Endodermal cell (in vitro differentiated cells): ENCODE data around the gene PRUNE2. TPM values are rescaled to one million over a fixed set of nuclear protein-coding genes. Genes with fewer than 3 reads are reported as not detected.

Experiments
- DNase-seq: peaks from one replicate; pipeline ENCODE4 v3.0.0-alpha.2; 2017
- H3K27ac ChIP-seq: 2 replicates; pipeline ENCODE4 v1.5.1; 2013; ENCODE audit warnings: mild to moderate bottlenecking, low read depth, low read length, moderate library complexity
- H3K27me3 ChIP-seq: 2 replicates; pipeline ENCODE4 v1.6.1; 2013; ENCODE audit warnings: mild to moderate bottlenecking, low read length, moderate library complexity; ENCODE audit not compliant: insufficient read depth, control insufficient read depth, poor library complexity, severe bottlenecking
- H3K36me3 ChIP-seq: 2 replicates; pipeline ENCODE4 v1.7.0; 2013; ENCODE audit warnings: mild to moderate bottlenecking, low read length, moderate library complexity; ENCODE audit not compliant: control insufficient read depth, insufficient read depth
- H3K4me1 ChIP-seq: one replicate; pipeline ENCODE4 v1.7.0; 2013; ENCODE audit warnings: low read length; ENCODE audit not compliant: control insufficient read depth, insufficient read depth
- H3K4me3 ChIP-seq: 2 replicates; pipeline ENCODE4 v1.5.1; 2013; ENCODE audit warnings: mild to moderate bottlenecking, low read length, moderate library complexity
- H3K9ac ChIP-seq: 2 replicates; pipeline ENCODE4 v1.6.1; 2013; ENCODE audit warnings: mild to moderate bottlenecking, low read length, moderate library complexity; ENCODE audit not compliant: poor library complexity, severe bottlenecking; ENCODE audit errors: extremely low read depth
- H3K9me3 ChIP-seq: 2 replicates; pipeline ENCODE4 v1.6.1; 2013; ENCODE audit warnings: mild to moderate bottlenecking, low read length, moderate library complexity; ENCODE audit not compliant: control insufficient read depth
- H3K27ac Mint-ChIP-seq: 2 replicates; pipeline ENCODE4 v1.8.0; 2020; ENCODE audit warnings: mixed read lengths
- H3K27me3 Mint-ChIP-seq: 2 replicates; pipeline ENCODE4 v1.8.0; 2021; ENCODE audit warnings: mild to moderate bottlenecking, mixed read lengths; ENCODE audit not compliant: insufficient read depth
- H3K36me3 Mint-ChIP-seq: 2 replicates; pipeline ENCODE4 v1.8.0; 2020; ENCODE audit warnings: low read depth, mixed read lengths
- H3K4me1 Mint-ChIP-seq: 2 replicates; pipeline ENCODE4 v1.8.0; 2020; ENCODE audit warnings: mixed read lengths
- H3K4me3 Mint-ChIP-seq: 2 replicates; pipeline ENCODE4 v1.8.0; 2020; ENCODE audit warnings: mild to moderate bottlenecking, moderate library complexity, mixed read lengths
- H3K9me3 Mint-ChIP-seq: 2 replicates; pipeline ENCODE4 v1.8.0; 2020; ENCODE audit warnings: mild to moderate bottlenecking, mixed read lengths
- WGBS, 2 experiments: methylation state at CpG; one replicate each; pipeline versions ENCODE4 v1.1.5 to v1.1.7; 2013; ENCODE audit warnings: missing lambda C conversion rate in 2 of 2, mixed read lengths in 1 of 2; ENCODE audit not compliant: insufficient coverage in 1 of 2, insufficient read length in 1 of 2; 5-methylcytosine and 5-hydroxymethylcytosine counted together
- total RNA-seq, 2 donors: library from RNA; stranded (reverse); fragmentation: NEBNext Ultra II Directional in 1 of 2; extraction: Animal tissue kit (Norgen Biotek cat#: 25700) in 1 of 2; gene quantifications; 2 replicates in 1 of 2; 3 replicates in 1 of 2; pipeline ENCODE4 v1.2.1, GENCODE V29; 2021
- TF ChIP-seq, protein P1 (sequence below): fragments of 200-600 bp; sonication (generic); conservative IDR thresholded peaks from 2 replicates; pipeline ENCODE4 v1.5.0; 2021; ENCODE audit warnings: antibody characterized with exemption, mild to moderate bottlenecking

The PRUNE2 gene
- total RNA-seq, 2 donors from 2014 or later: 4.1 to 6.8 TPM

DNA sequence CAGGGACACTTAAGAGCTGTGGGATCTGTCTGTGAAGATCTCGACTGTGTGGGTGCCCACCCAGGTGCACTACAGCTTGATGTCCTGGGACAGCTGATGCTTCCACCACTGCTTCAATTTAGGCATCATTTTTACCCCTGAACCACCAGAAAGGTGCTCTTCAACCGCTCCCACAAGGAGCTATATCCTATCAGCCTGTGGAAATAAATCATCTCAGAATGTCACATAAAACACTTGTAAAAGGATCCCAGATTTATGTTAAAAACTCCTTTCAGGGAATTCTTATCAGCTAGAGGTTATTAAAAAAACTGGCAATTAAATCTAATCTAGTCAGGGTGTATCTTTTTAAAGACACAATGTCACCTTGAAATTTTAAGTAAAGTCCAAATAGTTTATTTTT is 224.4 kb downstream of the PRUNE2 start:
- peaks cover 4% of the 10 kb centered on the region for H3K4me1 Mint-ChIP-seq
- Histone ChIP-seq H3K4me1 (no peaks in the 10 kb centered on the region), H3K9me3 (no peaks in the 10 kb centered on the region), H3K4me3 (no peak overlapping the region), H3K27me3 (no peaks in the 10 kb centered on the region), H3K27ac (no peak overlapping the region), H3K9ac (no peak overlapping the region), H3K36me3 (no peaks in the 10 kb centered on the region)
- TF ChIP-seq, protein P1, sequence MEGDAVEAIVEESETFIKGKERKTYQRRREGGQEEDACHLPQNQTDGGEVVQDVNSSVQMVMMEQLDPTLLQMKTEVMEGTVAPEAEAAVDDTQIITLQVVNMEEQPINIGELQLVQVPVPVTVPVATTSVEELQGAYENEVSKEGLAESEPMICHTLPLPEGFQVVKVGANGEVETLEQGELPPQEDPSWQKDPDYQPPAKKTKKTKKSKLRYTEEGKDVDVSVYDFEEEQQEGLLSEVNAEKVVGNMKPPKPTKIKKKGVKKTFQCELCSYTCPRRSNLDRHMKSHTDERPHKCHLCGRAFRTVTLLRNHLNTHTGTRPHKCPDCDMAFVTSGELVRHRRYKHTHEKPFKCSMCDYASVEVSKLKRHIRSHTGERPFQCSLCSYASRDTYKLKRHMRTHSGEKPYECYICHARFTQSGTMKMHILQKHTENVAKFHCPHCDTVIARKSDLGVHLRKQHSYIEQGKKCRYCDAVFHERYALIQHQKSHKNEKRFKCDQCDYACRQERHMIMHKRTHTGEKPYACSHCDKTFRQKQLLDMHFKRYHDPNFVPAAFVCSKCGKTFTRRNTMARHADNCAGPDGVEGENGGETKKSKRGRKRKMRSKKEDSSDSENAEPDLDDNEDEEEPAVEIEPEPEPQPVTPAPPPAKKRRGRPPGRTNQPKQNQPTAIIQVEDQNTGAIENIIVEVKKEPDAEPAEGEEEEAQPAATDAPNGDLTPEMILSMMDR: no peak
- no peaks in the 10 kb centered on the region for H3K36me3 Mint-ChIP-seq
- no peak overlapping the region for H3K27ac Mint-ChIP-seq
- H3K4me3 Mint-ChIP-seq: no peak overlapping the region
- DNase-seq: no peak
- peaks cover 9% of the 10 kb centered on the region for H3K9me3 Mint-ChIP-seq
- WGBS, 2 experiments: 93 to 100% methylated on average over 1 to 2 of the region's 2 CpGs
- H3K27me3 Mint-ChIP-seq: no peaks in the 10 kb centered on the region

DNA sequence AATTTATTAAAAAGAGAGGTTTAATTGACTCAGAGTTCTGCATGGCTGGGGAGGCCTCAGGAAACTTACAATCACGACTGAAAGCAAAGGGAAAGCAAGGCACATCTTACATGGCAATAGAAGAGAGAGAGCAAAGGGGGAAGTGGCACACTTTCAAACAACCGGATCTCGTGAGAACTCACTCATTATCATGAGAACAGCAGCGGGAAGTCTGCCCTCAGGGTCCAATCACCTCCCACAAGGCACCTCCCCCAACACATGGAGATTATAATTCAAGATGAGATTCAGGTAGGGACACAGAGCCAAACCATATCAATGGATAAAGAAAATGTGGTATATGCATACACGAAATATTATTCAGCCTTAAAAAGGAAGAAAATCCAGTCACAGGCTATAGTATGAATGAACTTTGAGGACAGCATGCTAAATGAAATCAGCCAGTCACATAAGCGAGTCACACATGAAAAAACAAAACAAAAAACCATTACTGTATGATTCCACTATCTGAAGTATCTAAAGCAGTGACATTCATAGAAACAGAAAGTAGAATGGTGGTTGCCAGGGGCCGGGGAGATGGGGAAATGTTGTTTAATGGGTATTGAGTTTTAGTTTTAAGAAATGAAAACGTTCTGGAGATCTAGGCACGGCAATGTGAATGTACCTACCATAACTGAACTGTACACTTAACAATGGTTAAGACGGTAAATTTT is 225.0 kb downstream of the PRUNE2 start:
- H3K36me3 Mint-ChIP-seq: no peaks in the 10 kb centered on the region
- no peak overlapping the region for H3K4me3 Mint-ChIP-seq
- WGBS, 2 experiments: 81 to 89% methylated on average over 4 to 10 of the region's 10 CpGs
- no peak overlapping the region for H3K27ac Mint-ChIP-seq
- no peak for DNase-seq
- H3K9me3 Mint-ChIP-seq: peaks cover 9% of the 10 kb centered on the region
- Histone ChIP-seq H3K4me1 (no peaks in the 10 kb centered on the region), H3K9me3 (no peaks in the 10 kb centered on the region), H3K36me3 (no peaks in the 10 kb centered on the region), H3K9ac (no peak overlapping the region), H3K27ac (no peak overlapping the region), H3K27me3 (no peaks in the 10 kb centered on the region), H3K4me3 (no peak overlapping the region)
- no peaks in the 10 kb centered on the region for H3K27me3 Mint-ChIP-seq
- H3K4me1 Mint-ChIP-seq: peaks cover 4% of the 10 kb centered on the region
- TF ChIP-seq, protein P1: no peak

DNA sequence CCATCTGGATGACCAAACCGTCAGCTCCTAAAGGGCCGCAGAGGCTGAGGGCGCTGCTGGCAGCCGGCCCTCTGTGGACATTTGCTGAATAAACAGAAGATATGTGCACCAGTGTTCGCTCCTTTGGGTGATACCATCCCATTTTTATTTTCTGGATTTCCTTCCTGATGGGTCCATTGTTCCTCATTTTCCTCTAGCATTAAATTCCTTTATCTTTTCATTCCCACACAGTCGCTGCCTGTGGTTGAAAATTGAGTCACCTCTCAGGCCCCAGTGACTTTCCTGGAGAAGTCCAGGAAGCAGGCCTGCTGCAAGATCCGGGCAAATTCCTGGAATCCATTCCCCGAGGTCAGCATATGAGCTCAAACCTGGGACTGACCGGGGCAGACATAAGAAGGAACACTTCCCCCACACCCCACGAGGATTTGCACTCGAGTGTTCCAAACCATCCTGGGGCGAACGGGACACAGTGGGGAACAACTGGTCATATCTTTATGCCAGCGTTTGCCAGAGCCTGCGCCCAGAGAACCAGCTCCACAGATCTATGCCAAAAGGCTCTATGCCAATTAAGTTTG is 228.3 kb downstream of the PRUNE2 start:
- Mint-ChIP-seq H3K4me1 (no peaks in the 10 kb centered on the region), H3K27ac (no peak overlapping the region), H3K9me3 (peaks cover 9% of the 10 kb centered on the region), H3K27me3 (no peaks in the 10 kb centered on the region), H3K4me3 (no peak overlapping the region), H3K36me3 (no peaks in the 10 kb centered on the region)
- 86 to 96% methylated on average over 9 to 15 of the region's 15 CpGs for WGBS, 2 experiments
- TF ChIP-seq, protein P1: no peak
- H3K4me1 ChIP-seq: no peaks in the 10 kb centered on the region
- H3K27ac ChIP-seq: no peak overlapping the region
- no peak for DNase-seq
- no peaks in the 10 kb centered on the region for H3K27me3 ChIP-seq
- no peak overlapping the region for H3K4me3 ChIP-seq
- H3K9ac ChIP-seq: no peak overlapping the region
- no peaks in the 10 kb centered on the region for H3K9me3 ChIP-seq
- no peaks in the 10 kb centered on the region for H3K36me3 ChIP-seq
